GM10266 (cell line): ENCODE data around the gene LGALS9C.
A peak's percentile ranks its signal among the peaks of the same experiment; 100 is the strongest.
"Not testable (repeated sequence)": the region's sequence is repeated elsewhere in the genome, so short reads cannot be mapped to it uniquely, and the experiment has no call there.

Experiments
- DNase-seq: peaks from one replicate; pipeline ENCODE4 v3.0.0; 2012; ENCODE audit errors: extremely low spot score
- CTCF ChIP-seq: IDR thresholded peaks from 2 replicates; pipeline ENCODE4 v1.5.1; 2012; ENCODE audit warnings: mild to moderate bottlenecking, low read depth; ENCODE audit not compliant: control insufficient read depth, insufficient read depth; ENCODE audit errors: missing control alignments

The LGALS9C gene

GRCh38 chr17:18474754-18475153 lies 1.8 kb upstream of the LGALS9C start:
- not testable (repeated sequence) for DNase-seq

- DNase-seq, result not testable (repeated sequence)
Observed at GRCh38 chr17:18477367-18477766, 778 bp downstream of the LGALS9C start.

GRCh38 chr17:18478362-18478761 lies 1.8 kb downstream of the LGALS9C start:
- DNase-seq, result not testable (repeated sequence)

- not testable (repeated sequence) for DNase-seq
Observed at GRCh38 chr17:18478977-18479595, 2.5 kb downstream of the LGALS9C start.

GRCh38 chr17:18481775-18482174 lies 5.2 kb downstream of the LGALS9C start:
- DNase-seq, result not testable (repeated sequence)

GRCh38 chr17:18485936-18486464 lies 9.4 kb downstream of the LGALS9C start:
- DNase-seq, result not testable (repeated sequence)

GRCh38 chr17:18487633-18488032 lies 11.0 kb downstream of the LGALS9C start:
- not testable (repeated sequence) for DNase-seq

- DNase-seq, result not testable (repeated sequence)
Observed at GRCh38 chr17:18488622-18489021, 12.0 kb downstream of the LGALS9C start.

- DNase-seq, result not testable (repeated sequence)
Observed at GRCh38 chr17:18490016-18490415, 13.4 kb downstream of the LGALS9C start.

GRCh38 chr17:18492712-18493480 lies 16.3 kb downstream of the LGALS9C start:
- DNase-seq, result not testable (repeated sequence)

GRCh38 chr17:18494250-18494768 lies 17.7 kb downstream of the LGALS9C start:
- not testable (repeated sequence) for DNase-seq

GRCh38 chr17:18497044-18497443 lies 20.5 kb downstream of the LGALS9C start:
- peak; percentile 11 for TF ChIP-seq CTCF
- not testable (repeated sequence) for DNase-seq

GRCh38 chr17:18499100-18499499 lies 22.5 kb downstream of the LGALS9C start:
- not testable (repeated sequence) for DNase-seq

GRCh38 chr17:18499756-18500155 lies 23.2 kb downstream of the LGALS9C start:
- not testable (repeated sequence) for DNase-seq

- not testable (repeated sequence) for DNase-seq
Observed at GRCh38 chr17:18500281-18500680, 23.7 kb downstream of the LGALS9C start.

GRCh38 chr17:18500816-18501215 lies 24.2 kb downstream of the LGALS9C start:
- DNase-seq, result not testable (repeated sequence)

- not testable (repeated sequence) for DNase-seq
Observed at GRCh38 chr17:18503221-18503620, 26.6 kb downstream of the LGALS9C start.

GRCh38 chr17:18507729-18508128 lies 31.1 kb downstream of the LGALS9C start:
- DNase-seq, result not testable (repeated sequence)

GRCh38 chr17:18508667-18509066 lies 32.1 kb downstream of the LGALS9C start:
- DNase-seq, result not testable (repeated sequence)

GRCh38 chr17:18521100-18521499 lies 44.5 kb downstream of the LGALS9C start:
- not testable (repeated sequence) for DNase-seq
